Hematopoietic multipotent progenitor cell treated with erythropoietin and hydrocortisone succinate and interleukin-3 and kit ligand, for 6 days (in vitro differentiated cells): ENCODE results near the gene SPACA1.
"Not testable (repeated sequence)": the region's sequence is repeated elsewhere in the genome, so short reads cannot be mapped to it uniquely, and the experiment has no call there.

Experiments
- DNase-seq: peaks from one replicate; pipeline ENCODE4 v3.0.0-alpha.2; 2015

The SPACA1 gene

DNA sequence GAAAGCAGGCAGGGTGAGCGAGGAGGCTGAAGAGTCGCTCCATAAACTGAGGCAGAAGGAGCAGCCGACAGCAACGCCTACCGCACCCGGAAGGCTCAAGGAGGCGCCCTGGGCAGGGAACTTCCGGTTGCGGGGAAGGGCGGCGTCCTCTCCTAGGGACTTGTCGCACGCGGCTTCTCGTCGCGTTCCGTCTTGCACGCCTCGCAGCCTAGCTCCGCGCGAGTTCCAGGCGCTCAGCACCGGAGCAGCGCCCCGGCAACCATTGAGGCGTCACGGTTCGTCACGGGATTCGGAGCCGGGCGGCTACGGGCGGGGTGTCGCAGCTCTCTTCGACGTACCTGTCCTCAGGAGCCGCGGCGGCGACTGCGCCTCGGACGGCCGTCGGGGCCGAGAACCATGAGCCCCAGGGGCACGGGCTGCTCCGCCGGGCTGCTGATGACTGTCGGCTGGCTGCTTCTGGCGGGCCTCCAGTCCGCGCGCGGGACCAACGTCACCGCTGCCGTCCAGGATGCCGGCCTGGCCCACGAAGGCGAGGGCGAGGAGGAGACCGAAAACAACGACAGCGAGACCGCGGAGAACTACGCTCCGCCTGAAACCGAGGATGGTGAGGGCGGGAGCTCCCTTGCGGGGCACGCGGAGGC, at the start of gene SPACA1:
Gene SPACA1, plus strand, starts transcription at position 332 of the 641 bp plus-strand sequence. Its CDS starts 65 bp downstream, at position 397.
- no peak for DNase-seq

GRCh38 chr6:88000713-88001112, 46.9 kb upstream of the SPACA1 start:
- DNase-seq = no peak

- DNase-seq = not testable (repeated sequence)
Measured at GRCh38 chr6:88001279-88001678, 46.4 kb upstream of the SPACA1 start.

- no peak for DNase-seq
Measured at GRCh38 chr6:88004707-88005106, 42.9 kb upstream of the SPACA1 start.

DNA sequence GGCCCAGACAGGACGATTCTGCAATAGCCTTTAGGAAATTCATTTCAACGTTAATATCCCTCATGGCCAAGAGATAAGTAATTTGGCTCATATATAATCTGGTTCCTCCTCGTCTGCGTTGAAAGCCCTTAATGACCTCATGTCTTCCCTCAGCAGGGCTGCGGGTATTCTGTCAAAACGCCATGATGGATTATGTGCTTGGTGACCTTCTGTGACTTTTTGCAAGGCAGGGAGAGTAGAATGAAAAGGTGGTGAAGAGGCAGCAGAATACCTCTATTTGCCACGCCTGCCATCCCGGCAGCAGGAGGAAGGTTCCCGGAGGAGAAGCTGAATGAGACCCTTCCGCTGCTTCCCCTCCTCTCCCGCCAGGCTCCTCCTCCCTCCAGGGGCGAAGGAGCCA, 41.1 kb upstream of the SPACA1 start:
- no peak for DNase-seq

DNA sequence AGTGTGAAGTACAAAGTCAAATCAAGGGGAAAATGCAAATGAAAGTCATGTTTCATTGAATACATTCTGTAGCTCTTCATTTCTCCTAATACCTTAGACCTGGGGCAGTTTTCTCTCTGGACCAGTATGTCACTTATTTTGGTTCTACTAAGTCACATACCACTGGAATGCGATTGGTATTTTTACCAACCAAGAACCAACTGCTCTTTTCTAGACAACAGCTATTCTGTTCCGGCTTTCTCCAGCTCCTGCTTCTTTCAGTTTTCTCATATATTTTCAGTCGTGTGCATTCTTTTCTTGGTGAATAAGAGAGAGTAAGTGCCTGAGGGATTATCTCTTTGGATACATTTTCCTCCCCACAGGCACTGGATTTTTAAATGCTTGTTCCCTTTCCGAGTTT, 39.2 kb upstream of the SPACA1 start:
- no peak for DNase-seq

DNA sequence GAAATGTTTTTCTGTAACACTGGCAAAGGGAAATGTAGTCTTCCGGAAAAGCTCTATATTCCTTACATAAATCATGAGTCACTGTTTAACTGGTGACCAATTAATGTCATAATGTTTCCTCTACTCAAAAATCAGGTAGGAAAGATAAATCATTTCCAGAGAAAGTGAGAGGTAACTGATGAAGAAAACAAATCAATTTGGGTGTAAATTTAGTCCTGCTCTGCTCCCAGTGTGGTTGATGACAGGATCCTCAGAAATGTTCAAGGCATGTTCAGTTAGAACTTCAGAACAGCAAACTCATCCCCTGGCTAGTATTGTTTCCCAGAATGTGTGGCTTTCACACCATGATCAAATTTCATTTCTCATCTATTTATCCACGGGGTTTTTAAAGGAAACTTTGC, 38.8 kb upstream of the SPACA1 start:
- DNase-seq = no peak

DNA sequence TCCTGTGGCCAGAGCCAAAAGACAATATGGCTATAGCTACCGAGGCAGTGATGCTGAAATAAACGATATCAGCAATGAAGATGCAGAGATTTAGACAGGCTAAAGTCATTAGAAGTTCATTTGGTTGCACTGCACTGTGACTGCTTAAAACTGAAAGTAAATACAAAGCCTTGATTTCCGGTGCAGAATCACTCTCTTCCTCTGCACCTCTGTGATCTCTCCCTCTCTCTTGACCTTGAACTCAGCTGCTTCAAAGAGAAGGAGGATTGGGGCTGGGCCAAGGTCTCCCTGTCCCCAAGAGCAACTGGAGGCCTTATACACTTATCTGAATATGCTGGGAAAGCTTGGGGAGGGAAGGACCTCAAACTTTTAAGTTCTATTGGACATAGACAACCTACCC, 34.6 kb upstream of the SPACA1 start:
- DNase-seq = no peak

GRCh38 chr6:88013554-88013953, 34.1 kb upstream of the SPACA1 start:
- no peak for DNase-seq

DNA sequence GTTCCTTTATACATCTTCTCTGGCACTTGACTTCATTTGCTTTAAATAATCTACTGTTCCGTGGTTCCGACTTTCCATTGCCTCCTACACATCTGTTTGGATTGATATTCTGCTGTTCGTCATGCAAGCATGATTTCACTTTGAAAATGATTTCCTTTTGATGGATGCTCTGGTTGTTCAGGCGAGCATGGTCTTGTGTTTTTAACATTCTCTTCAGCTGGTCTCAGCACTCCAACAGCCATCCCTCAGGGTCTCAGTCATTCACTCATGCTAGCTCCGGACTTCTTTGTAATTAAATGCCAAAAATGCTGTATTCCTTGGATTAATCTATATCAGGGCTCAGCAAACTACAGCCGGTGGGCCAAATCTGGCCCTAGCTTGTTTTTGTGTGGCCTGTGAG, 27.2 kb upstream of the SPACA1 start:
- DNase-seq = no peak

DNA sequence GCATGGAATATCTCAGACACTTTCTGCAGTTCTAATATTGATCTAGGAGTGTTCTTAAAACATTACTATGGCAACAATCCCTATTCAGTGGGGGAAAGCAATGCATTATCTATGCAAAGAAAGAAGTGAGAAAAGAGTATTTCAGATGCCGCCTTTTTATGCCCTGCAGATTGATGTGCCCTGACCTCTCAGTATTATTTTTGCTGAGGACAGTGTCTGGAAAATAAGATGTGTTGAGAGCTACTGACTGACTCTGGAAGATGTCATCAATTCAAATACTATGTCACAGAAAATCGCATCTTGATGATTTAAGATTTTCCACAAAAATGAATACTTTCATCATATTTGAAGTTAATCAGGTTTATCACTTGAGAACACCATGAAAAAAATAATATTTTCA, 22.9 kb upstream of the SPACA1 start:
- DNase-seq = no peak

DNA sequence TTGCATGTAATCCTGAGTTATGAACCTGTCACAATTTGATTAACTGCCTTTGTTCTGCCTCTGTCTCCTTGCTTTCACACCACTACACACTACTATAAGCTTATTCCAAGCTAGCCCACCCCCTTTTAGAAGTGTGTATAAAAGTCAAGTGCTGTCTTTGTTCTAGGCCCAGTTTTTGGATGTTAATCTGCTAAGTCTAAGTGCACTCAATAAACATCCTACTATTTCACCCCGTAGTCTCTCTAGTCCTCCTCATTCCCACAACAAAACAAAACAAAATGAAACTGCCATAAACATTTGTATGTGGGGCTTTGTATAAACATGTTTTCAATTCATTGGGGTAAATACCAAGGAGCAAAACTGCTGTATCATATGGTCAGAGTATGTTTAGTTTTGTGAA, 16.1 kb upstream of the SPACA1 start:
- no peak for DNase-seq

GRCh38 chr6:88044530-88044929, 3.1 kb upstream of the SPACA1 start:
- DNase-seq = no peak

DNA sequence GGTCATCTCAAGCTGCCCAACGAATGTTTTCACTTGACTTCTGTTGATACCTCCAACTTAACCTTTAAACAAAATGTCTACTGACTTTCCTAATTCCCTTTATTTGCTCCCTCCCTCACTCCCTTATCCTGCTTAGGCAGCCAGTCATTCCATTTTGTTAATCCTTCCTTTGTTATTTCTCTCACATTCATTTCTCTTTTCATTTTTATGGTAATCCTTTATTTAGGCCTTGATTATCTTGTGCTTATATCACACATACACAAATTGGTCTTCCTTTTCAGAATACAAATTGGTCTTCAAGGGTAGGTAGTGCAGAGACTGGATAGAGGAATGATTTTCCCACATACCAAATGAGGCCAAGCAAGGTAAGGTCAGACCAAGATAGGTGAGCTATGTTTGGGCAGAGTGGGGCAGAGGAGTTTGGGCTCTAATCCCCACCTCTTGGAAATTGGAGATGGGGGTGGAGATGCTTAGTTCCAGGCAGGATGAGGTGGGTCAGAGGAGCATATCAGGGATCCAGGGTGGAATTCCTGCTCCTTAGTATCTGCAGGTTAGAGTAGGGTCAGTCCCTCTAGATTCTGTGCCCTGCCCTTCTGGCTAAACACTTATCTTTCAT, 2.0 kb upstream of the SPACA1 start:
- DNase-seq = no peak

- no peak for DNase-seq
Measured at GRCh38 chr6:88048578-88048977, 937 bp downstream of the SPACA1 start.

GRCh38 chr6:88050140-88050818, 2.6 kb downstream of the SPACA1 start:
- no peak for DNase-seq

GRCh38 chr6:88059191-88059590, 11.6 kb downstream of the SPACA1 start:
- no peak for DNase-seq

DNA sequence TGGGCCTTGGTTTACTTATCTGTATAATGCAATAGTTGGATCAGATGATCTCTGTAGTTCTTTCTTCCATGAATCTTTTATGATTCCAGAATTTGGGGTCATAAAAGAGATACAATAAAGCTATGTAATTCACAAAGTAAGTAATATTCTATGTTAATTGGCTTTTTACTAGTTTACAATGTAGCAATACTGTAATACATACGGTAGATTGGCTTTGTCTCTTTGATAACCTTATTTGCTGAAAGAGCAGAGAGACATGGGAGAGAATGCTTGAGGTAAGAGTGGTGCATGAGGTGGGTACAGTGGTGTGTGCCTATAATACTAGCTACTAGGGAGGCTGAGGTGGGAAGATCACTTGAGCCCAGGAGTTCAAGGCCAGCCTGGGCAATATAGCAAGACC, 14.7 kb downstream of the SPACA1 start:
- no peak for DNase-seq

DNA sequence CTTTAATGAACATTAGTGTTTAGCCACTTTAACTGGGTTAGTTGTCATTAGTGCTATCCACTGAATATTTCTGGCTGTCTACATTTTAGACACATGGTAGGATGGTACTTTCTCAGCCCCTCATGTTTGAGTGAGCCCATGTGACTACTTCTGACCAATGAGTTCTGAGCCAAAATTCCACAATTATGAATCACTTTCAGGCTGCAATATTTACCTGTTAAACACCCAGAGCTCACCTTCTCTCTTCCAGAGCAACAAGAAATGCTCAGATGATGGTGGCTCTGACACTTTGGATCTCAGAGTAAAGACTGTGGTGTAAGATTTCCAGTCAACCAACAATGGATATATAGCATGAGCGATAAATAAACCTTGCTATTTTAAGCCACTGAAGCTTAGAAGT, 24.8 kb downstream of the SPACA1 start:
- no peak for DNase-seq

DNA sequence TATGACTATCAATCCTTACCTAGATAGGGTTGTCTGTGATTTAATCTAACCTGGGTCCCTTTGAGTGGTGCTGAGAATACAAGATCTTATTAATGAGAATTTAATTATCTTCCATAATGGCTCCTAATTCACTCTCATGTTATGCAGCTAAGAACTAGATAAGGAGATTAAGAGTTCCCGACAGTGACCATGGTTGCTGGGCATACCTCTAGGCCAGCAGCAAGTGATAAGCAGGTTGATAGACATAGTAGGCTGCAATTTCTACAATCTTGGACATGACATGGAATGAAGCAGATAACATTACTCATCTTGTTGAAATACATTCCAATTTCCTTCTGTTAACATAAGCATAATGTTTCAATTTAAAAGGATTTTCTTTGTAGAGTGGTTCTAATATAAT, 27.1 kb downstream of the SPACA1 start:
- no peak for DNase-seq

GRCh38 chr6:88077305-88077704, 29.7 kb downstream of the SPACA1 start:
- DNase-seq = no peak

GRCh38 chr6:88086792-88087191, 39.2 kb downstream of the SPACA1 start:
- no peak for DNase-seq

DNA sequence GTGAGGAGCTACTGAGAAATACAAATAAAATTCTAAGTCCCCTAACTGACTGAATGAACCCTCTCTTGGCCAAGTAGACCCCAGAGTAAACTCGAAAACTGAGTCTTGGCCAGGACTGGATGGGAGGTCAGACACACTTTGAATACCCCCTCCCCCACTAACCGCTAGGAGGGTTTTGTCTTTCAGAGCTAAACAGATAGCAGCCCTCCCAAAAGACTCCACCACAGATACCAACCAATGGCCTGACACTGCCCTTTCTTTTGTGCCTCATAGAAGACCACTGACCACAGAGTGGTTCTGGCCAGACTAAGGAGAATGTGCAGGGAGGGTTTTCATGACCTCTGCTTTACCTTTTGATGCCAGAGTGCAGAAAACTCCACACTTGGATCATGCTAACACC, 42.1 kb downstream of the SPACA1 start:
- no peak for DNase-seq

DNA sequence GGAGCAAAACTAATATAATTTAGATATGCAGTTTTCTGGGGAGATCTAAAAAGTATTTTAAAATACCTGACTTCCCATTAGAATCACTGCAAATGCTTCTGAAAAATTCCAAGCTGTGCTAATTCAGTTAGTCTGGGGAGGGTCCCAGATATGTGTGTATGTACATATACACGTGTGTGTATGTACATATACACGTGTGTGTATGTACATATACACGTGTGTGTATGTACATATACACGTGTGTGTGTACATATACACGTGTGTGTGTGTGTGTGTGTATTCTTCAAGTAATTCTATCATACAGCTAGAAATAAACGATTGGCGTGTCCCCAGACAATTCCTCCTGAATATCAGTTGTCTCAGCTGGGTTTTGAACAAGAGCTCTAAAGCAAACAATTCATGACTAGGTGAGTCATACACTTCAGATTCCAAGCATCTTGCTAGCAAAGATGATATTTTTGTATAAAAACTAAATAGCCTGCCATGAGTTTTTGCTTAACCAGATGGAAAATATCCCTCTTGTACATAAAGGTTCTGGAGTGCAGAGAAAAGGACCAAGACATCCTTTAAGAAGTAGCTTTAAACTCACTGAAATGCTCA, 58.2 kb downstream of the SPACA1 start:
- no peak for DNase-seq
